GM18907 (cell line): ENCODE measurements around the gene WDR45B.
A peak's percentile ranks its signal among the peaks of the same experiment; 100 is the strongest.

ENCODE experiments used
- ATAC-seq: cut with Tn5 transposase; IDR thresholded peaks from one replicate; pipeline ENCODE4 v1.9.1; 2021; ENCODE audit warnings: mild to moderate bottlenecking, moderate library complexity; ENCODE audit not compliant: unreplicated experiment

WDR45B gene

DNA sequence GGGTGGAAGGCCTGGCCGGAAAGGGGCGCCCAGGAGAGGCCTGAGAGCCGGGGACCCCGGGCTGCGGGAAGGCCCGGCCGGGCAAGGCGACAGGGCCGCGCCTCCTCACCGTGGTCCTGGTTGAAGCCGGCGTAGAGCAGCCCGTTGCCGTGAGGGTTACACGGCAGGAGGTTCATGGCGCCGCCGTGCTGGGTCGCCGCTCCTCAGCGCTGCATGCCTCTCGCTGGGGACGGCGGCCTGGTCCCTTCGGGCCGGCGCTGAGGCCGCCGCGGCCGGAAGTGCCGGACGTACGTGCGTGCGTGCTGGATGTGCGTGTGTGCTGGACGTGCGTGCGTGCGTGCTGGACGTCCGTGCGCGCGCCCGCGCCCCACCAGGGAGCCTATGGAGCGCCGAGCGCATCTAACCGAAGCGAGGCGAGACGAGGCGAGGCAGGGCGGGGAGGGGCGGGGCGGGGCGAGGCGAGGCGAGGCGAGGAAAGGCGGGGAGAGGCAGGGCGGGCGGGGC lies at the start of gene WDR45B:
Gene WDR45B, minus strand, starts transcription at position 280 of the 504 bp plus-strand sequence. Its CDS starts 104 bp downstream, at position 176.
- ATAC-seq = peak; percentile 84

DNA sequence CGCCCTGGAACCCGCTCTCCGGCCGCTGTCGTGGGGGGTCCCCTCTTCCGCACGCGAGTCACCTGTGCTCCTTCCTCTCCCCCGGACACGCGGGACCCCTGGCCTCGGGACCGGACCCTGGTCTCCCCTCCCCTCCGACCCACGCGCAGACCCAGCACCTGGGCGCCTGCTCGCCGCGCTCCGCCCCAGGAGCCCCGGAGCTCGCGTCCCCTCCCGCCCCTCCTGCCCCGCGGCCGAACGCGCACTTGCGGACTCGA lies 49.5 kb upstream of the WDR45B start:
- ATAC-seq = peak; percentile 8

DNA sequence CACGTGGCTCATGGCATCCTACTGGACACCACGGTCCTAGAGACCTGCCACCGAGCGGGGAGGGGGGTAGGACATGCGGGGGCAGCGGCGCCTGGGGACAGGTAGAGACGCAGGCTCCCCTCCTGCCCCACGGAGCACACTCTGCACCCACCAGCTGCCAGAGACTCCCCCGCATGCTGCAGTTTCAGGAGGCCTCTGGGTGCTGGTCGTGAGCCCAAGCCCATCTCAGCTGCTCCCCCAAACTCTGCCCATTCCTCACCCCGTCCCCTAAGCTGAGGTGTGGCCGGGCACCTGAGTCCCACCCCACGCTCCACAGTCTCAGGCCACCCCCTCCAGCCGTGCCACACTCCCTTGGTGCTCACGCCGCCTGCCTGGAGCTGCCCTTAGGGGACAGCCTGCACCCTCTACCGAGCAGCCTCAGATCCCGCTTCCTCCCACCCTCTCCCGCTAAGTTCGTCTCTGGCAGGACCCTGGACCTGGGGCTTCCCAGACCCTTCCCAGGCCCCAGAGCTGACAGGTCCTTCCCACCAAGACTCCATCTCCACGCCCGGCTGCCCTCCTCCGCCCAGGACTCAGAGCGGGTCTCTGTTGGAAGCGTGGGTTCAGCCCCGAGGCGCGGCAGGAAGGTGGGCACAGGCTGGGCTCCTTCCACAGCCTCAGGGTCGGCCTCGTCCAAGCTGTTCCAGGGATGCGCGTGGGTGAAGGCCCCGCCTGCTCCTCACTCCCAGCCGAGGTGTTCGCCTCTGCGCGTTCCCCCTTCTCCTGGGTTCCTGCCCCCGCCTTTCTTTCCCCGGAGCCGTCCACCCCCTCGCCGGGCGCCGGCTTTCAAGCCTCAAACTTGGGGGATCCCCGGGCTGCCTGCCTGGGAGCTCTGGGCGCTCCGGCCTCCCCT lies 48.9 kb upstream of the WDR45B start:
- no peak for ATAC-seq

DNA sequence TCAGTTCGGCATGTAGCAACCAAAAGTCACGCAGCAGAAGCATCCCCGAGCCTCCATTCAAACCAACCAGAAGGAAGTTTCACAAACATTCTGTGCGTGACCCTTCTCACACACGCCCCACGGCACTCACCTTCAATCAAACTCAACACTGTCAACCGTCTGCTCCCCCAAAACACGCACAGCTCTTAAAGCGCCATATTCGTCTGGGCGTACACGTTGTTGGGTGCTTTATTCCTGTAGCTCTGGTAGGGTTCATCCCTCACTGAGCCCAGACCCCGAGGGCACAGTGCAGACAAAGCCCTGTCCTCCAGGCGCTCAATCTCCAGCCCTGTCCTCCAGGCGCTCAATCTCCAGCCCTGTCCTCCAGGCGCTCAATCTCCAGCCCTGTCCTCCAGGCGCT lies 48.0 kb upstream of the WDR45B start:
- ATAC-seq = no peak

DNA sequence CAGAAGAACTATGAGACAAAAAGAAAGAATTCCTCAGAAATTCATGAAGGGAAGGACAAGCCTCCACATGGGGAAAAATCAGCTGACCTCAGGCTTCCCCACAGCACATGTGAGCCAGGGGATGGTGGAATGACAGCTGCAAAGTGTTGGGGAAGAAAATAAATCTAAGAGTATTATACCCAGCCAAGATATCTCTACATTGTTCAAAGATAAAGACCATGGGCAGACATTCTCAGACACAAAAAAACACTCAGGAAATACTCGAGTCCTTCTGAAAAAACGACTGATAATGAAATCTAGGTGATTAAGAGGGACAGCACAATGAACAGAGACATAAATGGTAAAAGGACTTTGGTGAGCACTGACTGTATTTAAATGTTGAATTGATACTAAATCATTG lies 46.4 kb upstream of the WDR45B start:
- ATAC-seq = no peak

DNA sequence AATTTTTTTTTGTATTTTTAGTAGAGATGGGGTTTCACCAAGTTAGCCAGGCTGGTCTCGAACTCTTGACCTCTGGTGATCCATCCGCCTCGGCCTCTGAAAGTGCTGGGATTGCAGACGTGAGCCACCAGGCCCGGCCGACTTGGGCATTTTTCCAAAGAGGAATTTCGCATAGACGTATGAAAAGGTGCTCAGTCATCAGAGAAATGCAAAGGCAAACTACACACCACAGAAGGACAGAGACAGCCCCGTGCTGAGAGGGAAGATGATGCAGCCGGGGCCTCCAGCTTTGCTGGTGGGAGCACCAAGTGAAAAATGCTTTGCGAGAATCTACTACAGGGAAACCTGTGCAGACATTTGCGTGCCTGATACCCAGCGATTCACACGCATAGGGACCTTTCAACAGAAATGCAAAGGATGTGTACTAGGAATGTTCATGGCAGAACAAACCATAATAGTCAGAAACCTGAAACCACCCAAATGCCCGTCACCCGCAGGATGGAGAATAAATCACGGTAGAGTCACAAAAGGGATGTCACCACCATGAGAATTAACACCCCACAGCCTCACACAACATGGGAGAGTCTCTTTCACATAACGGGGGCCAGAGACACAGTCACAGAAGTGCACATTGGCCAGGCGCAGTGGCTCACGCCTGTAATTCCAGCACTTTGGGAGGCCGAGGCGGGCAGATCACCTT lies 45.1 kb upstream of the WDR45B start:
- ATAC-seq = no peak

DNA sequence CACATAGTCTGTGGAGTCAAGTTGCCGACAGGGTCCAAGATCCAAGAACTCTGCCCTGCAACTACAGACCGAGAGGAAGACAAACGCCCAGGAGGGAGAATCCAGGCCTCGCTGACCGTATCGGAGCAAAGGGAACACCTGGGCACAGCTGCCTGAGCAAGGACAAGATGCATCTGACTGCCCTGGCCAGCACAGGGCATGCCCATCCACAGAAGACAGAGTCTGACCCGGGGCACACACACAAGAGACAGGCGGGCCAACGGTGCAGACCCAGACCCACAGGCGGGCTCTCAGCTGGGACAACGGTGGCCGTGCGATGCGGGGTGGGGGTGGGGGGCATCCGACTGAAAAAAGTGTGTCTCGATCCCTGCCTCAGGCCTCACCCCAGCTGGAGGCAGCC lies 44.0 kb upstream of the WDR45B start:
- ATAC-seq = no peak

DNA sequence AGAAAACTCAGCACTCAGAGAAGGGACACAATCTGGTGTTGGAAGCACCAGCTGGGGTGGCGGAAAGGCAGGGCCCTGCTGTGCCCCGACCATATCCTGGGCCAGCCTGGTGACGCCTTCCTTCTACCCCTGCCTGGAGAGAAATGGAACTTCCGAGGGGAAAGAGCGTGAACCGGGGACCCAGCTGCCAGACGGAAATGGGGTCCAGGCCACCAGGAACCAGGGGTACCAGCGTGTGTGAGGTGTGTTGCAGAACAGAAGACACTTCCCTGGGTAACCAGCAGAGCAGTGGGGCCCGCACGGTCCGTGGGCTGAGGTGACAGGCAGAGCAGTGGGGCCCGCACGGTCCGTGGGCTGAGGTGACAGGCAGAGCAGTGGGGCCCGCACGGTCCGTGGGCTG lies 43.5 kb upstream of the WDR45B start:
- ATAC-seq = no peak

DNA sequence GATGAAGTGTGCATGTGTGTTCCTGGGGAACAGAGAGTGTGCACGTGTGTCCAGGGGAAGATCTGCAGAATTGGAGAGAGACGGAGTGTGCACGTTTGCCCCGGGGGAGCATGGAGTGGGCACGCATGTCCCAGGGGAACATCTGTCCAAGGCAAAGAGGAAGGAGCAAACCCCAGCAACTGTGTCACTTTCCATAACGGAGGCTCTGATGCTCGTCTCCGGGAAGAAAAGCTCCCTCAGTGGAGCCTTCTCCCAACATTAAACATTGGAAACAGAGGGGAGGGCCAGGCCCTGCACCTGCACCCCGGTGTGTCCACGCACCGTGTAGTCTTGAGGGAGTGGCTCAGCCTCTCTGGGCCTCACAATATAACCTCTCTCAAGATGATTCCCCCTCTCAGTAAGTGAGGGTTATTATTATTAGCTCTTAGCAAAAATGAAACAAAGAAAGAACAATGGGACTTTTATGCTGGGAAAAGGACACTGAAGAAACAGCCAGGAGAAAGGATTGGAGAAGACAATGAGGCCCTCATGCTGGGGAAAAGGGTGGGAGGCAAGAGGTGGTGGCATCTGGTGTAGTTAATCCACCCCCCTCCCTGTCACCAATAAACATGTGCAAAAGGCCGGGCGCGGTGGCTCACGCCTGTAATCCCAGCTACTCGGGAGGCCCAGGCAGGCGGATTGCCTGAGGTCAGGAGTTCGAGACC lies 42.7 kb upstream of the WDR45B start:
- no peak for ATAC-seq

DNA sequence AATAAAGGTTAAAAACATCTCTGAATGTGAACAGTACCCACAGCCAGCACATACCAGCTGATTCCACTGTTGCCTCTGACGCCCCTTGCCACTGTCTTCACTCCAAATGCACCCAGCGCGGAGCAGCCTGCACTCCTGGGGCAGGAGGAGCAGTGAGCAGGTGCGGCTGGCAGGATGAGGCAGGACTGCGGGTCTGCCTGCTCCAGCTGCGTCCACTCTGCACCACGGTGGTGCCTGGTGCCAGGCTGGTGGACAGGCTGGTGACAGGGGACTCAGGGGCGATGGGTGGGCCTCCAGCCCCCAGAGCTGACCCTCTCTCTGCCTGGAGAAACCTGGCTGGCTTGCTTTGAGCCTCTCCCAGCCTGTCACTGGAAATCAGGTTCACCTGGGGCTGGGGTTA lies 40.8 kb upstream of the WDR45B start:
- no peak for ATAC-seq

DNA sequence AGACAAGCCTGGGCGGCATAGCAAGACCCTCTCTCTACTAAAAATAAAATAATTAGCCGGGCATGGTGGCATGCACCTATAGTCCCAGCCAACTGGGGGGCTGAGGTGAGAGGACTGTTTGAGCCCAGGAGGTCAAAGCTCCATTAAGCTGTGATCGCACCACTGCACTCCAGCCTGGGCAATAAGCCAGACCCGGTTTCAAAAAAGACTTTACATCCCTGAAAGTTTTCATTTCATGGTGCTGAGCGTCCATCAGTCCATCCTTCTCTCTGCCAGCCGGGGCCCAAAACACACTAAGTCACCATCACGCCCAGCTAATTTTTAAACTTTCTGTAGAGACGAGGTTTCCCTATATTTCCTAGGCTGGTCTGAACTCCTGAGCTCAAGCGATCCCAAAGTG lies 39.6 kb upstream of the WDR45B start:
- ATAC-seq = no peak

DNA sequence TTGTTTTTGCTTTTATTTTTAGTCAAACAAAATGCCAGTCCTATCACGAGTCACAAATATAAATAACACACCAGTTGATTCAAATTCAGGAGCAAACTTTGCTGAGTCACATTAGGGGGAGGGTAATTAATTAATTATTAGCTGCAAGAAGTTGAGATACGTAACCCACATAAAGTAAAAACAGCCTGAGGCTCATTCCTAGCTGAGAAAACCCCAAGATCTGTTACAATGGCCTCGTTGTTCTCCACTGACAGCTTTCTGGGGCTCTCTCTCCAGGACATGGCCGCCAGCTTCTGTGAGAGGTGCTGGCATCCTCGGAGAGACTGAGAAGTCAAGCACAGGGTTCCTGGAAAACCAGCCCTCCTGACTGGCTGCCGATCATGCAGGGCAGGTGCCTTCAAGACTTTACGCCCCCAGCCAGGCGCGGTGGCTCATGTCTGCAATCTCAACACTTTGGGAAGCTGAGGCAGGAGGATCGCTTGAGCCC lies 39.2 kb upstream of the WDR45B start:
- no peak for ATAC-seq

DNA sequence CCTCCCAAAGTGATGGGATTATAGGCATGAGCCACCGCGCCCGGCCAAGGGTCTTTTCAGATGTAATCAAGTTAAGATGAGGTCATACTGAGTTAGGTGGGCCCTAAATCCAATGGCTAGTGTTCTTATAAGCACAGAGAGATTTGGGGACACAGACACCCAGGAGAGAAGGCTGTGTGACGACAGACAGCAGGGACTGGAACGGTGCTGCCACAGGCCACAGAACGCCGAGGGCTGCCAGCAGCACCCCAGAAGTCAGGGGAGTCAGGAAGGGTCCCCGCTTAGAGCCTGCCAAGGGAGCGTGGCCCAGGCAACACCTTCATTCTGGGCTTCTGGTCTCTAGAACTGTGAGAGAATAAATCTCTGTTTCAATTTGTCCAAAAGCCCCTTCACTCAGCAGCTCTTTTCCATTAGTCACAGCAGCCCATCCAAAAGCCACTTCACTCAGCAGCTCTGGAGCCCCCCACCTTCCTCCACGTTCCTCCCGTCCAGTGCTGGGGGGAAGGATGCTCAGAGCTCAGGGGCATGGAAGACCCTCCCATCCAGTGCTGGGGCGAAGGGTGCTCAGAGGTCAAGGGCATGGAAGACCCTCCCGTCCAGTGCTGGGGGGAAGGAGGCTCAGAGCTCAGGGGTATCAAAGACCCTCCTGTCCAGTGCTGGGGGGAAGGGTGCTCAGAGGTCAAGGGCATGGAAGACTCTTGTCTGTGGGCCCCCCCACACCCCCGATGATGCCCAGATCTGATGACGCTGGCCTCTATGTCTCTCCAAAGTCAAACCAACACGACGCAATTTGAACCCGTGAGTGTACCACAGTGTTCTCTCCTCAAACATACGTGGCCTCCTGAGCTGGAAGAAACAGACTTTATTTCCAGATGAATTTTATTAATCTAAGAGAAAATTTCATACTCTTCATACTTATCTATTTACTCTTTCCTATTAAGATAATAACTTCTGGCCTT lies 38.4 kb upstream of the WDR45B start:
- no peak for ATAC-seq

DNA sequence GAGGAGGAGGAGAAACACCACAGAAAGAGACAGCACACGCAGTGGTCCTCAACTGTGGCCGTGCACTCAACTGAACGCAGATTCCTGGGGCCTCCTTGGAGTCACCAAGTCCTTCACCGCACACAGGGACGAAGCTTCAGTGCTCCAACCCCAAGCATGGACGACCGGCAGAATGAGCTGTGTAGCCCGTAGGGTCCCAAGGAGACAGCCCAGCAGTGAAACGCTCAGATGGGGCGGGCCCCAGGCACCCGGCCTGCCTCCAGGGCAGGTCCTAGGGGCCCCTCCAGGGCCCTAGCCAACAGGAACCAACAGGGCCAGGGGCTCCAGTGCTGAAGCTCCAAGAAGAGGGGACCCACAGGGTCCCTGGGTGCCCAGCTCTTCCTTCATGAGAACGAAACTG lies 37.0 kb upstream of the WDR45B start:
- ATAC-seq = no peak

DNA sequence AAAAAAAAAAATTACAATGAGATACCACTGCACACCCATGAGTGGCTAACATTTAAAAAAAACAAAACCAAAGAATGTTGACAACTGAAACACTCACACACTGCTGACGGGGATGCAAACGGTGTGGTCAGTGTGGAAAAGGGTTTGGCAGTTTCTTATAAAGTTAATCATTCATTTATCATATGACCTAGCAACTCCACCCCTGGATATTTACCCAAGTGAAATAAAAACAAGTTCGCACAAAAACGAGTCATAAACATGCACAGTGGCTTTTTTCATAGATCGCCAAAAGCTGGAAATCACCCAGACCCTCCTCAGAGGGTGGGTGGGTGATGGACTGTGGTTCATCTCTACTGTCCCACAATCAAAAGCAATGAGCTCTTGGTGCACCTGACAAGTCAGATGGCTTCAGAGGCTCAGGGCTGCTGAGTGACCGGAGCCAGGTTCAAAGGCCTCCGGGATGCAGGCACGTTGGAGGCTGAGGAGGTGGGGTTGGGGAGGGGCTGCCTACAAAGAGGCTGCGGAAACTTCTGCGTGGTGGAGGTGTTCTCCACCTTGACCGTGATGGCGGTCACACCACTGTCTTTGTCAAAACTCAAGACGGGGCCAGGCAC lies 36.1 kb upstream of the WDR45B start:
- ATAC-seq = peak; percentile 57

DNA sequence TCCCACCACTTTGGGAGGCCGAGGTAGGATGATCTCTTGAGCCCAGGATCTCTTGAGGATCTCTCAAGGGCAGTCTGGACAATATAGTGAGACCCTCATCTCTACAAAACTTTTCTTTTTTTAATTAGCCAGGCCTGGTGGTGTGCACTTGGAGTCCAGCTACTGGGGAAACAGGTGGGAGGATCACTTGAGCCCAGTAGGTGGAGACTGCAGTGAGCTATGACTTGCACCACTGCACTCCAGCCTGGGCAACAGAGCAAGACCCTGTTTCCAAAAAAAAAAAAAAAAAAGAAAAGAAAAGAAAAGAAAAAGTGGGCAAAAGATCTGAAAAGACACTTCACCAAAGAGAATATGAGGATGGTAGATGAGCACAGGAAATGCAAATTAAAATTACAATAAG lies 35.3 kb upstream of the WDR45B start:
- no peak for ATAC-seq

DNA sequence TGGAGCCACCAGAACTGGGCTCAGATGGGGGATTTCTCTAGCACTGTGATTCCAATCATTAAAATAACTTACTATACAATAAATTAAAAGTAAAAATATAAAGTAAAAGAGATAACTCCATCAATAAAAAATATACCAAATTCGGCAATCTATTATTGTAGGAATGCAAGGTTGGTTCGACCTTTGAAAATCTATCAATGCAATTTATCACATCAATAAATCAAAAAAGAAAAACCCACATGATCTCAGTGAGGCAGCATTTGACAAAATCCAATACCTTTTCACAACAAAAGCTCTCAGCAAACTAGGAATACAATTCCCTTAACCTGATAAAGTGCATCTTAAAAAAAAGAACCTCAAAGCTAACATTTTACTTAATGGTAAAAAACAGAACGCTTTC lies 33.3 kb upstream of the WDR45B start:
- ATAC-seq = no peak

DNA sequence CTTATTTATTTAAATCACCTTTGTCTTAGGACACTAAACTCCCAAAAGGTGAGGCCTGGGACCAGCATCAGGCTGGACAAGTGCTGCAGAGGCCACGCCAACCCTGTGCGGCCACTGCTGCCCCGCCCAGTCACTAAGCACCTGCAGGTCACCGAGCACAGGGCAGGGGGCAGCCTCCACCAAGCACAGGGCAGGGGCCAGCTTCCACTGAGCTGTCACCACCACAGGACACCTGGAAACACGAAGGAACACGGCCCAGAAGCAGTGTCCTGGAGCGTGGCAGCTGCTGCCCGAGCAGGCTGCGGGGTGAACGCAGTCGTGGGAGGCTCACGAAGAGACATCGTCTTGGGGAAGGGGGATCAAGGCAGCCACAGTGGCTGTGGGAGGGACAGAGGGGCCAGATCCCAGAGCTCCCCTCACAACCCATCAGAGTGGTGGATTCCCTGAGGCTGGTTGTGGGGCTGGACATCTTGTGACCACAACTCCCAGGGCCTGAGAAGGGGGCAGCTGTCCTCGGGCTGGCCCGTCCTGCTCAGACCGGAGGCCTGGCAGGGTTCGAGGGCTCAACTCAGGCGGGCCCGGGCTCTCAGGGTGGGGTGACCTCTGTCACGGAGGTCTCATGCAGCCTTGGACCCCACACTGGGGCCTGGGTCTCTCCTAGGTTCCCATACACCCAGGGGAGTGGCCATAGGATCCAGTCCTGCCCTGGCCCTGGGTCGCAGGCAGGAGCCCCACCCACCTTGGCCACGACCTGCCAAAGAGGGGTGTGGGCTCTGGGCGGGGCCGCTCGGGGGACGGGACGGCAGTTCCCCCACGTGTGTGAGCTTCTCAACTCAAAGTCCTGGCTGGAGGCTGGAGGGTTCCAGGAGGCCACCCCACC lies 31.6 kb upstream of the WDR45B start:
- no peak for ATAC-seq

DNA sequence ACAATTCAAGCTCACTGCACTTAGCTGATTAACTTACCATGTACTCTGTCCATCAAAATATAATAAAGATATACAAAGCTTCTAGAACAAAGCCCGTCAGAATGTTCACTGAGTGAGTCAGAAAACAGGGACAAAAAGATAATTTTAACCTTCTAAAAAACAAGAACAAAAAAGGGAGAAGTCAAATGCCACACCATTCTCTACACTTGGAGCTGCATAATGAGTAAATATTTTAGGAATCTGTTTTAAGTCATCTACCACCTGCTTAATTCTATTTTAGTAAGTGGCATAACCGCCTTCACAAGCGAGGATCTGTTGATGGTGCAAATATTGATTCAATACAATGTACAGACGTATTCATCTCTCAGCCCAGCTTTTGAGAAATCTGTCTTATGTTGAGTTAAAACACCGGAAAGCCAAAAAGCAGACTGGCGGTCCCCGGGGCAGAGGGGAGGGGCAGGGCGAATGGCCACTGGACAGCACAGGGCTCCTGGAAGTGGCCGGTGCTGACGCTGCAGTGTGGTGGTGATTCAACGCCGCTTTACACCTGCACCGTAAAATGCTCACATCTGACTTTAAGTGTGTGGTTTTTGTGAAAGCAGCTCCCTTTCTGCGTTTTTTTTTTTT lies 30.1 kb upstream of the WDR45B start:
- ATAC-seq = no peak
